Measurements from ENCODE around the gene NEK11. TPM values are rescaled to one million over a fixed set of nuclear protein-coding genes. Genes with fewer than 3 reads are reported as not detected.

The NEK11 gene
- polyA plus RNA-seq, 1 of the 3 experiments (the other 2 are of a cell fraction), result 4.7 TPM

- ChIA-PET POLR2A (no interaction called here), CTCF (interaction anchor here (1.1 to 1.8 kb wide), 3 partner anchors 10 to 67 kb away, joined by 3 to 6 read pairs (median 4); no protein-coding TSS in a partner anchor)
- Histone ChIP-seq H3K9me2 (no peaks in the 10 kb centered on the region), H3K36me3 (replicated peaks in 1 of 2; ENCODE audit: control insufficient read depth in 1 of 2, insufficient read depth in 2 of 2, low read length in 1 of 2) (no peaks in the 10 kb centered on the region), H3K4me3 (ENCODE audit: low read depth in 2 of 2, low read length in 1 of 2) (no peak overlapping the region), H3K27ac (ENCODE audit: low read depth in 2 of 2, low read length in 1 of 2) (no peak overlapping the region; a peak in 1 of 4 replicates), H3K9me3 (no peaks in the 10 kb centered on the region), H3K27me3 (ENCODE audit: insufficient read depth) (no peaks in the 10 kb centered on the region), H3K79me2 (ENCODE audit: insufficient read depth) (no peaks in the 10 kb centered on the region), H2AFZ (ENCODE audit: low read depth) (no peak overlapping the region), H3F3A (replicated peaks; ENCODE audit: insufficient read depth) (no peaks in the 10 kb centered on the region), H3K4me2 (no peak overlapping the region), H3K9ac (no peak overlapping the region), H3K4me1 (ENCODE audit: control insufficient read depth in 1 of 2, insufficient read depth in 2 of 2, low read depth in 1 of 2, low read length in 1 of 2) (peaks cover 0 to 8% of the 10 kb centered on the region in 2 experiments; a peak in 2 of 4 replicates), H4K20me1 (ENCODE audit: insufficient read depth) (no peaks in the 10 kb centered on the region)
- WGBS (ENCODE audit: low lambda C conversion rate), result 94% methylated on average over 1 of the region's 1 CpG
- TF ChIP-seq CTCF (IDR thresholded peaks at IDR 0.05) (peak; percentile 21; the same call in 1 of the 2 replicates), RAD21 (IDR thresholded peaks at IDR 0.05; ENCODE audit: low read length) (peak; percentile 8; the same call in 1 of the 2 replicates), SMC3 (IDR thresholded peaks at IDR 0.05; ENCODE audit: low read depth, low read length) (no peak)
- no peak for DNase-seq
Observed at GRCh38 chr3:131142580-131142979, 115.9 kb downstream of the NEK11 start.

- DNase-seq, result peak; percentile 16
- no peak overlapping the region for H2AFZ ChIP-seq (ENCODE audit: low read depth)
- H3K4me3 ChIP-seq (ENCODE audit: low read depth in 2 of 2, low read length in 1 of 2), result no peak overlapping the region
- no peaks in the 10 kb centered on the region for H3K9me2 ChIP-seq
- H3K36me3 ChIP-seq (replicated peaks in 1 of 2; ENCODE audit: control insufficient read depth in 1 of 2, insufficient read depth in 2 of 2, low read length in 1 of 2), result no peaks in the 10 kb centered on the region
- 81% methylated on average over 1 of the region's 1 CpG for WGBS (ENCODE audit: low lambda C conversion rate)
- no peaks in the 10 kb centered on the region for H3K27me3 ChIP-seq (ENCODE audit: insufficient read depth)
- TF ChIP-seq EP300 (IDR thresholded peaks at IDR 0.05; ENCODE audit: borderline replicate concordance in 1 of 2, low read depth in 1 of 2, low read length in 1 of 2) (peak in 1 of 2 experiments; percentile 90; a peak in 2 of 4 replicates), NFIC (IDR thresholded peaks at IDR 0.05; ENCODE audit: borderline replicate concordance) (no peak), GATA2 (CRISPR knock-in tag; IDR thresholded peaks at IDR 0.05) (peak; percentile 83), CHD2 (IDR thresholded peaks at IDR 0.05; ENCODE audit: low read length, partially characterized antibody) (peak; percentile 48), USF2 (IDR thresholded peaks at IDR 0.05; ENCODE audit: borderline replicate concordance, low read depth, low read length) (no peak), RXRA (IDR thresholded peaks at IDR 0.05; ENCODE audit: borderline replicate concordance, low read depth) (no peak), FOXJ3 (CRISPR knock-in tag; IDR thresholded peaks at IDR 0.05) (peak; percentile 57), TAF1 (IDR thresholded peaks at IDR 0.05; ENCODE audit: borderline replicate concordance, low read depth, low read length) (no peak), RCOR1 (IDR thresholded peaks at IDR 0.05; ENCODE audit: low read length) (peak; percentile 84; the same call in 1 of the 2 replicates), MXI1 (IDR thresholded peaks at IDR 0.05; ENCODE audit: low read depth, low read length) (no peak), EZH2phosphoT487 (IDR thresholded peaks at IDR 0.05; ENCODE audit: borderline replicate concordance, low read depth) (no peak), FOSL2 (IDR thresholded peaks at IDR 0.05; ENCODE audit: borderline replicate concordance, low read depth) (no peak)
- H3K27ac ChIP-seq (ENCODE audit: low read depth in 2 of 2, low read length in 1 of 2), result peak overlapping the region in 1 of 2 experiments; percentile 82; a peak in 2 of 4 replicates
- no peaks in the 10 kb centered on the region for H3F3A ChIP-seq (replicated peaks; ENCODE audit: insufficient read depth)
- ChIA-PET POLR2A (no interaction called here), CTCF (no interaction called here)
- no peaks in the 10 kb centered on the region for H3K79me2 ChIP-seq (ENCODE audit: insufficient read depth)
- H3K4me1 ChIP-seq (ENCODE audit: control insufficient read depth in 1 of 2, insufficient read depth in 2 of 2, low read depth in 1 of 2, low read length in 1 of 2), result peaks cover 0 to 8% of the 10 kb centered on the region in 2 experiments; a peak in 2 of 4 replicates
- H4K20me1 ChIP-seq (ENCODE audit: insufficient read depth), result no peaks in the 10 kb centered on the region
- no peak overlapping the region for H3K9ac ChIP-seq
- H3K4me2 ChIP-seq, result no peak overlapping the region
- H3K9me3 ChIP-seq, result no peaks in the 10 kb centered on the region
Observed at GRCh38 chr3:131143802-131144201, 117.1 kb downstream of the NEK11 start.

Measured in SK-N-SH (cell line).